ENCODE results near the gene COMMD4. TPM values are rescaled to one million over a fixed set of nuclear protein-coding genes. Genes with fewer than 3 reads are reported as not detected.

Gene COMMD4
- total and polyA plus RNA-seq, 2 of the 4 experiments (the other 2 are of a cell fraction) = 91.2 to 133 TPM

GRCh38 chr15:75335313-75335704, 554 bp upstream of the COMMD4 start:
- Histone ChIP-seq H3K9me1 (ENCODE audit: insufficient read depth, low read length) (peaks cover 7% of the 10 kb centered on the region), H3K9me3 (ENCODE audit: control insufficient read depth, insufficient read depth, low read length) (no peaks in the 10 kb centered on the region), H2BK15ac (ENCODE audit: low read depth, low read length) (no peak overlapping the region; the same call in 2 of the 3 replicates), H3K4ac (ENCODE audit: low read depth, low read length) (peak overlapping the region; percentile 61), H4K20me1 (ENCODE audit: insufficient read depth, low read length) (no peaks in the 10 kb centered on the region), H3K79me1 (ENCODE audit: low read depth in 1 of 2, low read length in 2 of 2) (peaks cover 8 to 17% of the 10 kb centered on the region in 2 experiments), H2BK120ac (ENCODE audit: low read depth, low read length) (peak overlapping the region; percentile 42; the same call in 1 of the 2 replicates), H3K23ac (ENCODE audit: low read depth, low read length) (no peak overlapping the region), H2AK9ac (replicated peaks; ENCODE audit: low read depth, low read length, poor library complexity) (no peak overlapping the region), H3K4me2 (ENCODE audit: low read depth, low read length) (peak overlapping the region; percentile 90), H2BK5ac (ENCODE audit: low read depth, low read length, poor library complexity, severe bottlenecking) (peak overlapping the region; percentile 45), H2AFZ (replicated peaks; ENCODE audit: low read length, poor library complexity) (peak overlapping the region; percentile 99), H3K36me3 (ENCODE audit: control insufficient read depth, insufficient read depth, low read length) (peaks cover 11% of the 10 kb centered on the region), H3K27me3 (ENCODE audit: control insufficient read depth, insufficient read depth, low read length) (peaks cover 4% of the 10 kb centered on the region), H3K56ac (ENCODE audit: extremely low read depth, insufficient read depth, low read length) (peak overlapping the region; percentile 56; the same call in 1 of the 2 replicates), H3K4me3 (ENCODE audit: insufficient read depth, low read depth, low read length) (peak overlapping the region; percentile 93), H3K18ac (ENCODE audit: low read depth, low read length) (no peak overlapping the region), H4K91ac (ENCODE audit: insufficient read depth, low read depth, low read length) (no peak overlapping the region), H2BK20ac (ENCODE audit: low read depth, low read length) (no peak overlapping the region), H3K27ac (ENCODE audit: insufficient read depth, low read length) (peak overlapping the region; percentile 33; the same call in 1 of the 2 replicates), H4K5ac (ENCODE audit: low read depth, low read length) (peak overlapping the region; percentile 46), H3K4me1 (ENCODE audit: control insufficient read depth, insufficient read depth, low read length) (peaks cover 9% of the 10 kb centered on the region; the same call in 1 of the 2 replicates), H3K14ac (replicated peaks; ENCODE audit: low read depth, low read length) (peak overlapping the region; percentile 71), H3K9ac (ENCODE audit: low read depth, low read length) (peak overlapping the region; percentile 74), H2AK5ac (ENCODE audit: low read depth, low read length) (no peak overlapping the region), H4K8ac (ENCODE audit: low read depth in 2 of 2, low read length in 2 of 2) (peak overlapping the region; percentile 83 to 97)
- dilution Hi-C loops (cut with HindIII; ENCODE audit: low sequenced_read_pairs, unreplicated experiment) (no loop called here), intact Hi-C loops (cut with micrococcal nuclease) (no loop called here), in situ Hi-C loops (cut with MboI; ENCODE audit: low sequenced_read_pairs) (no loop called here)
- DNase-seq = no peak
- BruUV-seq (replicated peaks) = no TSS peak
- no peak for ATAC-seq (ENCODE audit: low read depth)
- no CpG with 5 or more reads among the region's 3 CpGs for WGBS, 2 experiments (ENCODE audit: extremely low coverage in 2 of 2, insufficient read length in 1 of 2)
- CTCF ChIA-PET = no interaction called here
- POLR2A ChIA-PET (ENCODE audit: unreplicated experiment) = no interaction called here
- TF ChIP-seq RFX5 (IDR thresholded peaks at IDR 0.05; ENCODE audit: low read depth, low read length) = no peak
- no peak for TF ChIP-seq POLR2A (IDR thresholded peaks at IDR 0.05; ENCODE audit: low read depth, low read length)
- TF ChIP-seq USF2 (IDR thresholded peaks at IDR 0.05; ENCODE audit: low read depth, low read length) = no peak
- TF ChIP-seq MAFK (IDR thresholded peaks at IDR 0.05; ENCODE audit: low read depth, low read length) = no peak
- TF ChIP-seq SMC3 (IDR thresholded peaks at IDR 0.05; ENCODE audit: low read depth, low read length) = no peak
- TF ChIP-seq RCOR1 (IDR thresholded peaks at IDR 0.05; ENCODE audit: insufficient replicate concordance, low read length) = no peak

All from IMR-90 (cell line).